T-helper 1 cell treated with Interleukin-12 subunit alpha and Interleukin-12 subunit beta and Interleukin-4 antibody, amounts not matched to agents 30 ng/mL and 1 ng/mL, for 36 hours (primary cell): ENCODE data around the gene CROCC. TPM values are rescaled to one million over a fixed set of nuclear protein-coding genes. Genes with fewer than 3 reads are reported as not detected.

ENCODE experiments used
- intact Hi-C: fragments of 100-400 bp; cut with micrococcal nuclease; formaldehyde crosslinking; loops from one replicate; pipeline ENCODE4 v1.15.1; 2024
- total RNA-seq: library from RNA; stranded (reverse); gene quantifications from 2 replicates; pipeline ENCODE4 v1.2.3, GENCODE V29; 2022

The CROCC gene
- total RNA-seq, 1 donor from 2014 or later: 25.9 TPM

- intact Hi-C loops: no loop called here
Observed at GRCh38 chr1:17007121-17007520, 85.4 kb downstream of the CROCC start.

DNA sequence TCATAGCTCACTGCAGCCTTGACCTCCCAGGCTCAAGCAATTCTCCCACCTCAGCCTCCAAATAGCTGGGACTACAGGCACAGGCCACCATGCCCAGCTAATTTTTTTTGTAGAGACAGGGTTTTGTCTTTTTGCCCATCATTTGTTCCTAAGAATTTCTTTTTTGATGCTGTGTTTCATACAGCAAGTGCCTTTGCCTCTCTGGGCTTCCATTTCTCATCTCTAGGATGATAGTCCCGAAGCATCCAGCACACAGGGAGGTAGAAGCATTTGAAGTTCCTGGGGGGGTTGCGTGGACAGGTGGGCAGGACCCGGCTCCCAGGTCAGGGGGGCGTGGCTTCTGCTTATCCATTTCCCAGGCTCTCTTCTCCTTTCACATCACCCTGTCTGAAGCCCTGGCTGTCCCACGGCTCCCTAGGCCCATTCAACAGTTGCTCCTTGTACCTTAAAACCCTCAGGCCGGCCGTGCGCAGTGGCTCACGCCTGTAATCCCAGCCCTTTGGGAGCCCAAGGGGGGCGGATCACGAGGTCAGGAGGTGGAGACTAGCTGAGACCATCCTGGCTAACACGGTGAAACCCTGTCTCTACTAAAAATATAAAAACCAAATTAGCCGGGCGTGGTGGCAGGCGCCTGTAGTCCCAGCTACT, 86.6 kb downstream of the CROCC start:
- intact Hi-C loops: no loop called here

DNA sequence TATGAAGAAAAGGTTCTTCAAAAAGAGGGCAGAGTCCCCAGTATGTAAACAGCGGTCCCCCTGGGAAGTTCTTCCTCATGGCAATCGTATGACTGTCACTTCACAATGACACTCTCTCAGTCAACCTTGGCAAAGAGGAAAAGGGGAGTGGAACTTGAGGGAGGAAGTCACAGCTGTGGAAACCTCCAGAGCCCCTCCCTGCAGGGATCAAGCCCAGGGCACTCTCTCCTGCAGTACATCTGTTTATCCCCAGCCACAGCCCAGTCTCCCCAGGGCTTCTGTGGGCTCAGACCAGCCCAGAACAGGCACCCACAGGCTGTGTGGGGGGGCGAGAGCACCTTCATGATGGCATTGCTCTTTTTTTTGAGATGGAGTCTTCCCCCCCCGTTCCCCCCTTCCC, 88.0 kb downstream of the CROCC start:
- intact Hi-C loops: loop anchor here (5.0 kb wide), 1 partner anchor 1487 kb away; the partner anchor contains the start of gene CASP9

- intact Hi-C loops: loop anchor here (5.0 kb wide), 1 partner anchor 1489 kb away; the partner anchor contains the start of gene CASP9
Observed at GRCh38 chr1:17011092-17011438, 89.3 kb downstream of the CROCC start.

DNA sequence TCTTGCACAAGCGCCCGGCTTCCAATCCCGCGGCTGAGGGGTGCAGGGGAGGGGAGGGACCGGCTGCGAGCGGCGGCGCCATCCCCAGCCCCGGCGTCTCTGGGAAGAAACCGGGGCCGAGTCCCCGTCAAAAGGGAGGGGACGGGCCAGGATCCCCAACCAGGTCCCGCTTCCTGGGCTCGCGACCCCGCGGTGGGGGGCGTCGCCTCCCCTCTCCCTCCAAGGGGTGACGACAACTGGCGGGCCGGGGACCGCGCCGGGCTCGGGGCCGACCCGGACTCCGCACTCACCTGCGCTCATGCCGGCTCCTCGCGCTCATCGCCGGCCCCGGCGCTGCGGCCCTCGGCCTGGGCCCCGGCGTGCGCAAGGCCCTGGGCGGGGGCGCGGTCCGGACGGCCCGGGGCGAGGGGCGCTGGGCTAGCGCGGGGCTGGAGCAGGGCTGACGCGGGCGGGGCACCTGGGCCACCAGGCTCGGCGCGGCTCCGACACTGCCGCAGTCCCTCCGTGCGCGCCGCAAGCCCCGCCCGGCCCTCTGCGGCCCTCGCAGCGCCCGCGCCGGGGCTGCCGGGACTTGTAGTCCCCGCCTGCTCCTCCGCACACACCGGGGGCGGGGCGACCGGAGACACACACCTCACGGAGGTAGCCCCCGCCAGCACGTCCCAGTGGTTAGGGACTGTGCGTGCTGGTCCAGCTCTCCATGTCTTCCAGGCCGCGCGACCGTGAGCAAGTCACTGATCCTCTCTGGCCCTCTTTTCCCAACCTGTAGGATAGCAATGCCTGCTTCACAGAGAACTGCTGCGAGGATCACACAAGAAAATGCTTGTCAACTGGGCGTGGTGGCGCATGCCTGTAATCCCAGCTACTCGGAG, 89.9 kb downstream of the CROCC start, which contains the start of gene ATP13A2:
TSS of gene ATP13A2 (minus strand) at position 490 of the 869 bp plus-strand sequence. CDS start at position 300, 190 bp downstream.
- intact Hi-C loops: loop anchor here (1.0 to 5.0 kb wide), 5 partner anchors 43 to 1489 kb away; partner anchors contain the start of genes CASP9 and SDHB

- intact Hi-C loops: loop anchor here (1.0 to 5.0 kb wide), 5 partner anchors 41 to 1491 kb away; partner anchors contain the start of genes CASP9 and SDHB
Observed at GRCh38 chr1:17012775-17013490, 91.2 kb downstream of the CROCC start.

- intact Hi-C loops: loop anchor here (2.0 to 5.0 kb wide), 3 partner anchors 99 to 1491 kb away; partner anchors contain the start of gene CASP9
Observed at GRCh38 chr1:17013491-17014320, 92.0 kb downstream of the CROCC start.

DNA sequence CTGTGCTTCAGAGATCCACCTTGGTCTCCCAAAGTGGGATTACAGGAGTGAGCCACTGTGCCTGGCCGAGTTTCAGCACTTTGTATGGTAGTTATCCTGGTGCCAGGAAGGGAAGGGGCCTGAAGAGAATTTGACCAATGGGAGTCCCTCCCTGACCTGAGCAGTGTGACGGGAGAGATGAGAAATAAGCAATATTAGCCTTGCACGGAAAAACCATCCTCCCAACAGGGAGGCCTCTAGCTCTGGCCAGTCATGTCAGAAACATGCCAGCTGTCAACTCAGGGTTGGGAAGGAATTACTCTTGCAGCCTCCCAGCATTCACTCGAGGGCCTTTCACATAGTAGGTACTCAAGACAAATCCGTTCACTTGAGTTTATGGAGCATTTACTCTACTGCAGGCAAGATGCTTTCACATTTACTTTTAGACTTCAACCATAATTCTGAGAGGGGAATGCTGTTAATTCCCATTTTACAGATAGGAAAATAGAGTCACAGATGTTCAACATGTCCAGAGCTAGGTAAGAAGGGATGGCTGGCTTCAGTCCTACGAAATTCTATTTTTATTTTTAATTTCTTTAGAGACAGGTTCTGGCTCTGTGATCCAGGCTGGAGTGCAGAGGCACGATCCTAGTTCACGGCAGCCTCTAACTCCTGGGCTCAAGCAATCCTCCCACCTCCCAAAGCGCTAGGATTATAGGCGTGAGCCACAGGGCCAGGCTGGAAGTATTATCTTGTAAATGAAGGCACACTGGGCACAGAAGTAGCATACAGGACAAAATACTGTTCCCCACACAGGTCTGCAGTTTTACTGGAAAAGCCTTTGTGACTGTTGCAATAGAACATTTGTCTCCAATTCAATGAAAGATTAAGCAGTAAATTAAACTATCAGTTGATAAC, 93.2 kb downstream of the CROCC start:
- intact Hi-C loops: loop anchor here (5.0 kb wide), 1 partner anchor 1493 kb away; the partner anchor contains the start of gene CASP9

GRCh38 chr1:17016317-17016661, 94.6 kb downstream of the CROCC start:
- intact Hi-C loops: no loop called here

DNA sequence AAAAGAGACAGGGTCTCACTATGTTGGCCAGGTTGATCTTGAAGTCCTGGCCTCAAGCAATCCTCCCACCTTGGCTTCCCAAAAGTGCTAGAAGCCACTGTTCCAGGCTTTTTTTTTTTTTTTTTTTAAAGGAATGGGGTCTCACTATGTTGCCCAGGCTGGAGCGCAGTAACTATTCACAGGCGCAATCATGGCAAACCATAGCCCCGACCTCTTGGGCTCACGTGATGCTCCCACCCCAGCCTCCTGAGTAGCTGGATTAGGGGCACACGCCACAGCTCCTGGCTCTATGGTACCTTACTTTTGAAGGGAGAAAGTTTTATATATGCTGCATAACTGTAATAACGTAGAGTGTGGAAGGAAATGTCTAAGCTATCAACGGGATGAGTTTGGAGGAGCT, 95.7 kb downstream of the CROCC start:
- intact Hi-C loops: no loop called here

DNA sequence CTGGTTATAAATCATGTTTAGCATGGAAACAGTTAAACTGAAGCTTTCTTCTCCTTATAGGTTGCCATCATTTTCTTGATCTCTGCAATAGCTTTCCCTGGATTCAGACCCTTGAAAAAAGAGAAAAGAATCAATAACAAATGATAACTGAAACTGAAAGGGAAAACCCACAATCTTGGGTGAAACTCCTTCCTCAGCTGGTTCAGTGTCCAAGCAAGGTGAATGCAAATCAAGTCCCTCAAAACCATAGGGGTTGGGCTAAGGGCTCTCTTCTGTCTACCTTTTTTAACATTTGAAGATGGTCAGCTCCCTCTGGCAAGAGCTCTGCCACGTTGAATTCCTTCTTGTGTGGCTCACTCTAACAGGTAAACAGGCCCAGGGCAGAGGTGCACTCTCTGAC, 97.1 kb downstream of the CROCC start:
- intact Hi-C loops: no loop called here

GRCh38 chr1:17020502-17020901, 98.8 kb downstream of the CROCC start:
- intact Hi-C loops: no loop called here

- intact Hi-C loops: no loop called here
Observed at GRCh38 chr1:17021896-17022295, 100.2 kb downstream of the CROCC start.

Other genes starting within 250 kb of the CROCC start
- 2,156 and 2,251 TPM in 2 replicates for gene RNU1-4, start 181.4 kb upstream of the CROCC start, total RNA-seq
- 2,156 and 2,251 TPM in 2 replicates for gene RNU1-2, start 26.0 kb upstream of the CROCC start, total RNA-seq
- not detected in 2 replicates for gene MFAP2, start 58.7 kb downstream of the CROCC start, total RNA-seq
- gene ATP13A2, start 90.0 kb downstream of the CROCC start, total RNA-seq: 68.0 and 69.5 TPM in 2 replicates
- 89.4 and 95.0 TPM in 2 replicates for gene SDHB, start 132.1 kb downstream of the CROCC start, total RNA-seq
- not detected in 2 replicates for gene PADI2, start 197.5 kb downstream of the CROCC start, total RNA-seq